NB4 (cell line): ENCODE results near the gene ZNF470.

Experiments
- DNase-seq: peaks from one replicate; pipeline ENCODE4 v3.0.0; 2010; ENCODE audit warnings: low read depth
- H3K4me3 ChIP-seq: one replicate; pipeline ENCODE4 v1.5.1; 2011; ENCODE audit warnings: mild to moderate bottlenecking, low read depth, low read length, moderate library complexity
- CTCF ChIP-seq: IDR thresholded peaks from one replicate; pipeline ENCODE4 v1.5.1; 2012; ENCODE audit warnings: low read depth, low read length
- MYC ChIP-seq: IDR thresholded peaks from 2 replicates; pipeline ENCODE4 v1.6.1; 2011; ENCODE audit warnings: low read depth, low read length
- POLR2A ChIP-seq: IDR thresholded peaks from 2 replicates; pipeline ENCODE4 v1.6.1; 2011; ENCODE audit warnings: mild to moderate bottlenecking; ENCODE audit not compliant: insufficient read length; ENCODE audit errors: extremely low read depth
- TF ChIP-seq, protein P1 (sequence below): IDR thresholded peaks from 2 replicates; pipeline ENCODE4 v1.6.1; 2011; ENCODE audit warnings: low read depth, low read length

Gene ZNF470

DNA sequence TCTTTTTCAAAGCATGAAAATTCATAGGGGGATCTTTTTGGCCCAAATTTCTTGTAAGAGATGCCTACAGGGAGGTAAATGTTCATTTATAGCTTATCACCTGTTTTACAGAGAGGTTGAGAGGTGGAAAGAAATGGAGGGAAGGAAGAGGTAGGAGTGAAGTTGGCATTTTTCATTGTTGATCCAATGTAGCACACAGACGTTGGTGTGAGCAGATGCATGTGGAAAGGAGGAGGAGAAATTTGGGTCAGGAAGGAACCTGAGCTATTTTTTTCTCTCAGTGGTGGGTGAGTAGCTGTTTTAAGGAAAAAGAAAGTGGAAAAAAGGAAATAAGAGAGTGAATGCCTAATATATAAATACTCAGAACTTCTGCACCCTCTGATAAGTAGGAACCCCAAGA, 65.8 kb downstream of the ZNF470 start:
- DNase-seq: no peak
- TF ChIP-seq, protein P1, sequence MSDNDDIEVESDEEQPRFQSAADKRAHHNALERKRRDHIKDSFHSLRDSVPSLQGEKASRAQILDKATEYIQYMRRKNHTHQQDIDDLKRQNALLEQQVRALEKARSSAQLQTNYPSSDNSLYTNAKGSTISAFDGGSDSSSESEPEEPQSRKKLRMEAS: no peak
- no peak for TF ChIP-seq CTCF
- no peak for TF ChIP-seq MYC
- no peak for TF ChIP-seq POLR2A
- no peak overlapping the region for H3K4me3 ChIP-seq

DNA sequence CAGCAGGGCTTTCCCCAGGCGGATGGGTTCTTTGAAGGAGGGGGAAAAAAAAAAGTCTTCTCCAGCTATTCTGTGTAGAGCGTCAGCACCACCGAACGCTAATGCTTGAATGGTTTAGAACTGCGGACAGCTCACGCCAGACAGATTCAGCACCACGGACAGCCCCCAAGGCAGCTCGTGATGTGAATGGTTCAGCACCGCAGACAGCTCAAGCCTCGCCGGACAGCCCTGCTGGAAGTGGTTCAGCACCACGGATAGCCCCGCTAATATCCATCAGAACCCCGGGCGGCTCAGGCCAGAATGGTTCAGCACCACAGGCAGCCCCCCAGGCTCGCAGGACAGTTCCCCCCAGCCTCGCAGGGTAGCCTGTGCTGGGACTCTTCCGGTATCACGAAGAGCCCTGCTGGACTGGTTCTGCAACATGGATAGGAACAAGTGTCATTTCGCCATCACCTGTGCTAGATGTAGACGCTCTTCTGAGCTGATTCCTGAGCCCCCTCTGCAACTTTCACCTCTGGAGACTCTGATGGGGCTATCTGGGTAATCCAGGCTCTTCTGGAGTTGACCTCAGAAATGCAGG, 70.8 kb downstream of the ZNF470 start:
- TF ChIP-seq MYC (peak; percentile 83), POLR2A (no peak), CTCF (no peak)
- TF ChIP-seq, protein P1: peak; percentile 94

More for the DNA sequence above, 70.8 kb downstream of the ZNF470 start:
- DNase-seq: peak; percentile 85
- H3K4me3 ChIP-seq: no peak overlapping the region
